GM12872 (cell line): ENCODE measurements around the gene TBL1XR1.

Experiments used
- TF ChIP-seq, protein P1 (sequence below): IDR thresholded peaks from 3 replicates; pipeline ENCODE4 v1.5.1; 2011; ENCODE audit warnings: low read depth, mild to moderate bottlenecking, low read length, moderate library complexity; ENCODE audit not compliant: insufficient read depth

The TBL1XR1 gene

DNA sequence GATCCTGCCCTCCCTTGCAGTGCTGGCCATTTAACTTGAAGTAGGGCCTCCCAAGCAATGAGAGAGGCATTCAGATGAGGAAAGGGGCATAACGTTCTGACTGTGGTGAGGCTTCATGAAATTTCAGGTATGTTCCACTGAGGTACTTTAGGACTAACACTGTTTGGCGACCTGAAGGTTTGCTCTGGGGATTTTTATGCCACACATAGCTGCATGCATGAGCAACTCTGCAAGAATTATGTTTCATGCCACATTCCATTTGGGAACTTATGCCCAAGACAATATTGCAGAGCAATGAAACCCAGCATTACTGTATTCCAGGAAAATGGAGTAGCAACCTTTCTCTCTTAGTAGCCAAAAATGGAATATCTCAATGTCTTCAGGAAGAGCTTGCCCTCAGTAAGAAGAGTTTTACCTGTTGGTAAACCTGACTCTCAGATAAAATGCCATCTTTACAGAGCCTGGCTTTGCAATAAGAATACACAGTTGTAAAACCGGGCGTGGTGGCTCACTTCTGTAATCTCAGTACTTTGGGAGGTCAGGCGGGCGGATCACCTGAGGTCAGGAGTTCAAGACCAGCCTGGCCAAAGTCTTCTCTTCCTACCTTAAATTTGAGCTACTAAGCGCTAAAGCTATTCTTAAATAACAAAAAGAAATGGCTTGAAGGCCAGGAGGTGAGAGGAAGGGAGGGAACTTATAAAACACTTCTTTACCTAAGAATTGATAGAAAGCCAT is 16.7 kb upstream of the TBL1XR1 start:
- TF ChIP-seq, protein P1, sequence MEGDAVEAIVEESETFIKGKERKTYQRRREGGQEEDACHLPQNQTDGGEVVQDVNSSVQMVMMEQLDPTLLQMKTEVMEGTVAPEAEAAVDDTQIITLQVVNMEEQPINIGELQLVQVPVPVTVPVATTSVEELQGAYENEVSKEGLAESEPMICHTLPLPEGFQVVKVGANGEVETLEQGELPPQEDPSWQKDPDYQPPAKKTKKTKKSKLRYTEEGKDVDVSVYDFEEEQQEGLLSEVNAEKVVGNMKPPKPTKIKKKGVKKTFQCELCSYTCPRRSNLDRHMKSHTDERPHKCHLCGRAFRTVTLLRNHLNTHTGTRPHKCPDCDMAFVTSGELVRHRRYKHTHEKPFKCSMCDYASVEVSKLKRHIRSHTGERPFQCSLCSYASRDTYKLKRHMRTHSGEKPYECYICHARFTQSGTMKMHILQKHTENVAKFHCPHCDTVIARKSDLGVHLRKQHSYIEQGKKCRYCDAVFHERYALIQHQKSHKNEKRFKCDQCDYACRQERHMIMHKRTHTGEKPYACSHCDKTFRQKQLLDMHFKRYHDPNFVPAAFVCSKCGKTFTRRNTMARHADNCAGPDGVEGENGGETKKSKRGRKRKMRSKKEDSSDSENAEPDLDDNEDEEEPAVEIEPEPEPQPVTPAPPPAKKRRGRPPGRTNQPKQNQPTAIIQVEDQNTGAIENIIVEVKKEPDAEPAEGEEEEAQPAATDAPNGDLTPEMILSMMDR, result no peak

DNA sequence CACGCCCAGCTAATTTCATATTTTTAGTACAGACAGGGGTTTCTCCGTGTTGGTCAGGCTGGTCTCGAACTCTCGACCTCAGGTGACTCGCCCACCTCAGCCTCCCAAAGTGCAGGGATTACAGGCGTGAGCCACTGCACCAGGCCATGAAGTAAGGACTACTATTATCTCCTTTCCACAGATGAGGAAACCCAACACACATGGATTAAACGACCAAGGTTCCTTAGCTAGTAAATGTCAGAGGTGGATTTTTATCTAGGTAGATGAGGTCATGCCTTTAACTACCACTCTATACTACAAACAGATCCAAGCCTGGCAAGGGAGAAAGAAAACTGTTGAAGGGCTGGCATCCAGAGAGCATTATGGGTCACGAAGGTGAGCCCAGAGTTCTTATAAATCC is 15.5 kb upstream of the TBL1XR1 start:
- TF ChIP-seq, protein P1, result no peak

DNA sequence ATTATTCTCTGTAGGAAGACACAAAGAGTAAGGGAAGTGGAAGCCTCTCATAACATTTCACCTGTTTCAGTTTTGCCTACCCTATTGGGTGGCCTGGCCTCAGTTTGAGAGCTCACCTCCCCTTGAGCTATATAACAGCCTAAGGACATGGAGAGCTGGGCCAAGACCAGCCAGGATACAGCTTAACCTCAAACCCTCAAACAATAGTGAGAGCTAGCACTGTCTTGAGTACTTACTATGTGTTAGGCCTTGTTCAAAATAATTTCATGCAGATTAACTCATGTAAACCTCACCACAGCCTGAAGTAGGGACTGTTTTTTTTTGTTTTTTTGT is 15.0 kb upstream of the TBL1XR1 start:
- TF ChIP-seq, protein P1, result no peak

DNA sequence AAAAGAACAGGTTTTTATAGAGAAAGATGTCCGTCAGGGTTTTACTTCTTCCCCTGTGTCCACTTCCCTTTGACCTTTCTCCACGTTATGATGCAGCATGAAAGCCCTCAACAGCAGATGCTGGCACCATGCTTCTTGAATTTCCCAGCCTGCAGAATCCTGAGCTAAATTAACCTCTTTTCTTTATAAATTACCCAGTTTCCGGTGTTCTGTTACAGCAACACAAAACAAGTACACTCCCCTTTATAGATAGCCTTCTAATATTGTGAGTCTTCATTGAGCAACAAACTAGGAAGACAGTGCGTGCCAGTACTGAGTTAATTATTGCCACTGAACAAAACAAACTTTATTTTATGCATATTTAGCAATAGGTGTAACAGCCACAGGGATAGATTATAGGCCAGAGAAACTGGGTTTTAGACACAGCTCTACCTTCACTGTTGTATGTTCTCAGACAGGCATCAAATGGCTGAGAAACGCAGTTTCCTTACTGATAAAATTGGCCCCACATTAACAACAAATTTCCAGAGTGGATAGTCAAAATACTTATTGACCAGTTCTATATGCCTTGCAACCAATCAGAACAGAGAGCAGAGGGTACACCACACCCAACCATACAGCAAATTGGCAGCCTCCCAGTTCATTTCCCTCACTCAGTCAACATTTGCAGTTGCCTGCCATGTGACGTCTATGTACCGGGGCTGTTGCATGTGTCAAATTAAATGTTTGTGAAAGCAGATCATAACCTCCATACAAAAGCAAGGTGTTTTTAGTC is 14.4 kb upstream of the TBL1XR1 start:
- TF ChIP-seq, protein P1, result no peak

DNA sequence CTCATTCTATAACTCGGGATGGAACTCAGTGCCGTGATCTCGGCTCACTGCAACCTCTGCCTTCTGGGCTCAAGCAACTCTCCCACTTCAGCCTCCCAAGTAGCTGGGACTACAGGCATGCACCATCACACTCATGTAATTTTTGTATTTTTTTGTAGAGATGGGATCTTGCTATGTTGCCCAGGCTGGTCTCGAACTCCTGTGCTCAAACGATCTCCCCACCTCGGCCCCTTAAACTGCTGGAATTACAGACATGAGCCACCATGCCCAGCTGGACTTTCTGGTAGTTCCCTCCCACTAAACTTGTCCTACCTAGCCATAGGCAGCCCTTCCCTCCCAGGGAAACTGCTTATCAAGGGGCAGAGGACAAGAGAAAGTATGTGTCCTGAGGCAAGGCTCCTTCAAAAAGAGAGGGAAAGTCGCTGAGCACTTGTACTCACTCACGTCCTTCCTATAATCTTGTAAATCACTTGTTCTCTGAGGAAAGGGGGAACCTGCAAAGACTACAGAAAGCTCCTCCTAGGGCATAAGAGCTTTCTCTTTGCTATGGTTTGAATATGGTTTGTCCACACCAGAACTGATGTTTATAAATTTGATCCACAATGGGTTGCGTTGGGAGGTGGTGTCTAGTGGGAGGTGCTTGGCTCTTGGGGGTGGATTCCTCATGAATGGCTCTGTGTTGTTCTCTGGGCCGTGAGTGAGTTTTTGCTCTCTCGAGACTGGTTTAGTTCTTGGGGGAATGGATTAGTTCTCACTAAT is 13.6 kb upstream of the TBL1XR1 start:
- TF ChIP-seq, protein P1, result no peak

DNA sequence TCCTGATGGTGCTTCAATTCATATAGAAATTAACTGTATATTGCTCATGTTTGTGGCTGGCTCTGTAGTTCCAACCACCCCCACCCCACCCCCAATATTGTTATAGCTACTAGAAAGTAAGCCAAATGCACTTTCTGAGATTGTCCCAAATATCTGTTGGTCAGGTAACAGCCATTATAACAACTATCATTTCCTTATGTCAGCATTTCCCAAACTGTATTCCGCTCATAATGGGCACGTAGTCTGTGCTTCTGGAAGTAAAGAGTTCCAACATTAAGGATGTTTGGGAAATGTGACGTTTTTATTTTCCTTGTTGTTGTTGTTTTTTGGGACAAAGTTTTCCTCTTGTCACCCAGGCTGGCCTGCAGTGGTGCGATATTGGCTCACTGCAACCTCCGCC is 12.2 kb upstream of the TBL1XR1 start:
- TF ChIP-seq, protein P1, result no peak

DNA sequence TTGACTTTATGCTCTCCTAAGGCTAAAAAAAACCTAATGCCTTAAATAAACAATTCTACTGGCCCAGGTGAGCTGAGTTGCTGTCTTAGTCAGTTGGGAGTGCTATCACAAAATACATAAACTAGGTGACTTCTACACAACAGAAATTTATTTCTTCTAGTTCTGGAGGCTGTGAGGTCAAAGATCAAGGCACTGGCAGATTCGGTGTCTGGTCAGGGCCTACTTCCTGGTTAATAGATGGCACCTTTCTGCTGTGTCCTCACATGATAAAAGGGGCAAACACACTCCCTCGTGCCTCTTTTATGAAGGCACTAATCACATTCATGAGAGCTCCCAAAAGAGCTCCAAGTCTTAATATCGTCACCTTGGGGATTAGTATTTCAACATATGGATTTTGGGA is 11.5 kb upstream of the TBL1XR1 start:
- TF ChIP-seq, protein P1, result no peak
